ENCODE measurements around the gene SRPK1.

SRPK1 gene

DNA sequence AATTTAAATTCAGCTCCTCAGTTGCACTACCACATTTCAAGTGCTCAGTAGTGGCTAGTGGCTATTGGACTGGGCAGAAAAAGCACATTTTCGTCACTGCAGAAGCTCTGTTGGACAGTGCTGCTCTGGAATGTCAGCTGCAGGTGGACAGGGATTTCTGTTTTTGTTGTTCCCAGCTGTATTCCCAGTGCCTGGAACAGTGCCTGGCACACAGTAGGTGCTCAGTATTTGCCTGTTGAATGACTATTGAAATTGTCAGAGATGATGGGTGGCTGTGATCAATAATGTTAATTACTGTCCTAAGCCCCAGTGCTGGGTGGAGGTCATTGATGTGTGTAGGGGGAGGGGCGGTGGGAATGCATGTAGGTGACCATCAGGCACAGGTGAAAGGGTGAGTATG, 134.6 kb downstream of the SRPK1 start:
- no peak overlapping the region for H3K4me3 ChIP-seq (replicated peaks; ENCODE audit: low read depth, low read length)
- TF ChIP-seq, protein P1, sequence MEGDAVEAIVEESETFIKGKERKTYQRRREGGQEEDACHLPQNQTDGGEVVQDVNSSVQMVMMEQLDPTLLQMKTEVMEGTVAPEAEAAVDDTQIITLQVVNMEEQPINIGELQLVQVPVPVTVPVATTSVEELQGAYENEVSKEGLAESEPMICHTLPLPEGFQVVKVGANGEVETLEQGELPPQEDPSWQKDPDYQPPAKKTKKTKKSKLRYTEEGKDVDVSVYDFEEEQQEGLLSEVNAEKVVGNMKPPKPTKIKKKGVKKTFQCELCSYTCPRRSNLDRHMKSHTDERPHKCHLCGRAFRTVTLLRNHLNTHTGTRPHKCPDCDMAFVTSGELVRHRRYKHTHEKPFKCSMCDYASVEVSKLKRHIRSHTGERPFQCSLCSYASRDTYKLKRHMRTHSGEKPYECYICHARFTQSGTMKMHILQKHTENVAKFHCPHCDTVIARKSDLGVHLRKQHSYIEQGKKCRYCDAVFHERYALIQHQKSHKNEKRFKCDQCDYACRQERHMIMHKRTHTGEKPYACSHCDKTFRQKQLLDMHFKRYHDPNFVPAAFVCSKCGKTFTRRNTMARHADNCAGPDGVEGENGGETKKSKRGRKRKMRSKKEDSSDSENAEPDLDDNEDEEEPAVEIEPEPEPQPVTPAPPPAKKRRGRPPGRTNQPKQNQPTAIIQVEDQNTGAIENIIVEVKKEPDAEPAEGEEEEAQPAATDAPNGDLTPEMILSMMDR (IDR thresholded peaks at IDR 0.05; ENCODE audit: low read length, missing control alignments): no peak
- no peak for DNase-seq (ENCODE audit: low read depth)

DNA sequence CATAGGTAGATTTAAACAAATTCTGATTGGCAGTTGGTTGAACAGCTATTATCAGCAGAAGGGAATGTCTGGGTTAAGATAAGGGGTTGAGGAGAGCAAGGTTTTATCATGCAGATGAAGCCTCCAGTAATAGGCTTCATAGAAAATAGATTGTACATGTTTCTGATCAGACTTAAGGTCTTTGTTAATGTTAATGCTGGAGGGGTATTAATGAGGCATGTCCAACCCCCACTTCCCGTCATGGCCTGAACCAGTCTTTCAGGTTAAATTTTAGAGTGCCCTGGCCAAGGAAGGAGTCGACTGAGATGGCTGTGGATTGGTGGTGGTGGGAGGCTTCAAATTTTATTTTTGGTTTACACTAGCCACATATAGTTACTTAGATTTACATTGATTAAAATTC, 136.7 kb downstream of the SRPK1 start:
- TF ChIP-seq, protein P1 (IDR thresholded peaks at IDR 0.05; ENCODE audit: low read length, missing control alignments): no peak
- no peak overlapping the region for H3K4me3 ChIP-seq (replicated peaks; ENCODE audit: low read depth, low read length)
- no peak for DNase-seq (ENCODE audit: low read depth)

Data from fibroblast of pulmonary artery (primary cell).